ENCODE data around the gene GNGT1.

DNA sequence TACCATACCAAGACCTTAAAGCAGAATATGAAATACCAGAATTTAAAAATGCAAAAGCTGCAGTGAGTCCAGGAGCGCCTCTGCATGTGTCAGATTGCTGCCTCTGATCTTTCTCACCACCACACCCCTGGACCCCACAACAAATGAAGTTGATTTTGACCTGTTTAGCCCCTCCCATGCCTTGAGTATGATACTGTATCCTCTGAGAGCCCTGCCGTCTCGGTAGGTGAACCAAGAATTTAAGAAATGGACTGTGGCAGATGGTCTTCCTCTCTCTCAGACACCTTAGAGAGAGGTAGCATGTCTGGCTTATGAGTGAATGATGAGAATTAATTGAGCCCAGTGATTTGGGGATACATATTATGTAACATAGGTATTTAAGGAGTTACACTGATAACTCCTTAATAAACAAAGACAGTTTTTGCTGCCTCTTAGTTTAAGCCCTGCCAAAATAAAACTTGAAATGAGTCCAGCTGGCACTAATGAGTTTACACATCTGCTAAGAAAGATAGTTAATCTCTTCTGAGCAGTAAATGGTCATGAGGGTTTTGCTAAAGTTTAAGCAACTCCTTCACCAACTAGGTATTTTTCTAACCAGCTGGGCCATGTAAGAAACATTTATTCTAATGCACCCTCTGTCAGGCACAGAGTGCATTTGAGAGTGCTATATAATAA, 11.3 kb upstream of the GNGT1 start:
- TF ChIP-seq, protein P1, sequence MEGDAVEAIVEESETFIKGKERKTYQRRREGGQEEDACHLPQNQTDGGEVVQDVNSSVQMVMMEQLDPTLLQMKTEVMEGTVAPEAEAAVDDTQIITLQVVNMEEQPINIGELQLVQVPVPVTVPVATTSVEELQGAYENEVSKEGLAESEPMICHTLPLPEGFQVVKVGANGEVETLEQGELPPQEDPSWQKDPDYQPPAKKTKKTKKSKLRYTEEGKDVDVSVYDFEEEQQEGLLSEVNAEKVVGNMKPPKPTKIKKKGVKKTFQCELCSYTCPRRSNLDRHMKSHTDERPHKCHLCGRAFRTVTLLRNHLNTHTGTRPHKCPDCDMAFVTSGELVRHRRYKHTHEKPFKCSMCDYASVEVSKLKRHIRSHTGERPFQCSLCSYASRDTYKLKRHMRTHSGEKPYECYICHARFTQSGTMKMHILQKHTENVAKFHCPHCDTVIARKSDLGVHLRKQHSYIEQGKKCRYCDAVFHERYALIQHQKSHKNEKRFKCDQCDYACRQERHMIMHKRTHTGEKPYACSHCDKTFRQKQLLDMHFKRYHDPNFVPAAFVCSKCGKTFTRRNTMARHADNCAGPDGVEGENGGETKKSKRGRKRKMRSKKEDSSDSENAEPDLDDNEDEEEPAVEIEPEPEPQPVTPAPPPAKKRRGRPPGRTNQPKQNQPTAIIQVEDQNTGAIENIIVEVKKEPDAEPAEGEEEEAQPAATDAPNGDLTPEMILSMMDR (IDR thresholded peaks at IDR 0.05): no peak
- no peak for TF ChIP-seq EZH2phosphoT487 (IDR thresholded peaks at IDR 0.05)
- no peak for TF ChIP-seq EZH2 (IDR thresholded peaks at IDR 0.05)

Measured in neural progenitor cell (in vitro differentiated cells).